ENCODE results near the gene CFAP99. TPM values are rescaled to one million over a fixed set of nuclear protein-coding genes. Genes with fewer than 3 reads are reported as not detected.
"Not testable (repeated sequence)": the region's sequence is repeated elsewhere in the genome, so short reads cannot be mapped to it uniquely, and the experiment has no call there.

Gene CFAP99
- total and polyA plus RNA-seq, 9 of the 15 experiments (the other 6 are each of a cell fraction or from before 2014, with no cell fraction given), result 0.07 to 0.18 (median 0.09) TPM; not detected in 6

DNA sequence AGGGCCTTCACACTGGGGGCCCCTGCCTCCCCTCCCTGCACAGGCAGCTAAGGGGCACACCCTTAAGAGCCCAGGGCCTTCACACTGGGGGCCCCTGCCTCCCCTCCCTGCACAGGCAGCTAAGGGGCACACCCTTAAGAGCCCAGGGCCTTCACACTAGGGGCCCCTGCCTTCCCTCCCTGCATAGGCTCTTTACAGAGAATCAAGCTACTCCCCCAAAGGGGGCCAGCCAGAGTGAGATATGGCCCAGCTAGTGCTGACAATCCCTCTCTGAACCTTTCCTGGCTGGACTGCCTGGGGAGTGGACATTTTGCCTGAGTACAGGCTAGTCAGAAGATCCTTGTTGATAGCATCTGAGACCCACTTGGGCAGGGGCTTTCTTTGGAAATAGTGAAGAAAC, 46.8 kb downstream of the CFAP99 start:
- ATAC-seq, result not testable (repeated sequence)

DNA sequence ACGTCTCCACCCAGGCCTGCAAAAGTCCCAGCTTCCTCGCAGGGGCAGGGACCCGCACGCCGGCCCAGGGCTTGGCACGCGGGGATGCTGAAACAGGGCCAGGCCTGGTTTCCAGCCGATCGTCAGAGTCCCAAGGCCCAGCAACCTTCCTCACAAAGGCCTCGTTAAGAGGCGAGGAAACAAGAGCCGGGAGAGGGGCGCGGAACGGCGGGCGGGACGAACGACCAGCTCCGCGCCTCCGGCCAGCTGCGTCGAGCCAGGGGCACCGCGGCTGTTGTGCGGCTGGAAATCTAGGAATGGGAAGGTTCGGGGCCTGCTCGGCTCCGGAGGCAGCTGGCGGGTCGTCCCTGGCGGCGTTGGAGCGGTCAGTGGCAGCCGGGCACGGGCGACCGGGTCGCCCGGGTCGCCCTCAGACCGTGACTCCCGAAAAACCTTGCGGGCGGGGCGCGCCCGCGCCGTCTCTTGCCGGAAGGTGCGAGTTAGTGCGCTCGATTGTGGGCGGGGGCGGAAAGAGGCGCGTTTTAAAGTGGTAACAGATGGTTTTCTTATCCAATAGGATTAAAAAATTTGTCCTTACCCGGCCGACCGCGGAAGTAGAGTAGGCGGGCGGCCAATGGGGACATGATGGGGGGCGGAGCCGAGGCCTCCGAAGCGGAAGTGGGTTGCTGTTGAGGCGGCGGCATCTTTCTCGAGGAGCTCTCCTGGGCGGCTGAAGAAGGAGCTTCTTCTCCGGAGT, 49.9 kb downstream of the CFAP99 start, which contains the start of gene RNF4:
Gene RNF4 (plus strand): TSS at position 651 of the 736 bp plus-strand sequence. CDS start 21,388 bp downstream, outside the sequence.
- Histone ChIP-seq H2AFZ (ENCODE audit: low read depth, low read length) (peak within 1 kb of the TSS; percentile 74), H3K4me3 (peak within 1 kb of the TSS; percentile 78), H3K9me1 (ENCODE audit: control insufficient read depth, insufficient read depth, low read length) (no peaks in the 10 kb centered on the region), H3K27me3 (ENCODE audit: control insufficient read depth in 2 of 2, insufficient read depth in 2 of 2, low read length in 2 of 2) (no peaks in the 10 kb centered on the region), H3K4me1 (replicated peaks in 1 of 2; ENCODE audit: control insufficient read depth in 2 of 2, insufficient read depth in 2 of 2, low read length in 2 of 2) (peaks cover 21 to 44% of the 10 kb centered on the region in 2 experiments; a peak in 4 of 5 replicates), H3K4me2 (ENCODE audit: insufficient read depth, low read length) (peak within 1 kb of the TSS; percentile 93), H3K36me3 (ENCODE audit: control insufficient read depth, insufficient read depth, low read length) (peaks cover 39% of the 10 kb centered on the region), H4K20me1 (replicated peaks; ENCODE audit: control insufficient read depth, insufficient read depth, low read length) (peaks cover 14% of the 10 kb centered on the region), H3K9ac (ENCODE audit: insufficient read depth in 1 of 2, low read depth in 2 of 2, low read length in 2 of 2) (peak within 1 kb of the TSS; percentile 90 to 99), H3K79me2 (ENCODE audit: control insufficient read depth, insufficient read depth, low read length) (peaks cover 60% of the 10 kb centered on the region), H3K9me3 (replicated peaks; ENCODE audit: control insufficient read depth, insufficient read depth, low read depth, low read length) (no peaks in the 10 kb centered on the region), H3K27ac (ENCODE audit: extremely low read depth, low read depth, low read length) (peak within 1 kb of the TSS; percentile 81)
- under 1% methylated on average over 64 of the region's 74 CpGs for WGBS (ENCODE audit: insufficient coverage, low coverage, missing lambda C conversion rate)
- intact Hi-C loops (cut with micrococcal nuclease), result no loop called here
- peak; percentile 94 to 99 (median 96) for DNase-seq (ENCODE audit: extremely low read depth in 1 of 4, low spot score in 3 of 4)
- peak; percentile 81 for FAIRE-seq
- ATAC-seq, result peak; percentile 87
- ChIA-PET CTCF (ENCODE audit: low intra/inter-chr PET ratio) (interaction anchor here (1.1 kb wide), 1 partner anchor 249 kb away, joined by 3 read pairs; no protein-coding TSS in a partner anchor), POLR2A (interaction anchor here (0.6 to 3.1 kb wide), 19 partner anchors 9 to 1525 kb away, joined by 3 to 26 read pairs (median 4); partner anchors contain the start of gene FAM193A)
- in situ Hi-C loops (cut with MboI), result no loop called here
- BruUV-seq (replicated peaks), result TSS peak; percentile 52
- TF ChIP-seq SIN3A (IDR thresholded peaks at IDR 0.05; ENCODE audit: borderline replicate concordance in 2 of 2, control insufficient read depth in 1 of 2, low read depth in 2 of 2, low read length in 2 of 2) (peak in 1 of 2 experiments; percentile 50; a peak in 2 of 4 replicates), ARID1B (IDR thresholded peaks at IDR 0.05) (no peak), GTF2E2 (tag; IDR thresholded peaks at IDR 0.05) (peak; percentile 68; the same call in 1 of the 2 replicates), MEIS2 (IDR thresholded peaks at IDR 0.05; ENCODE audit: partially characterized antibody) (peak; percentile 15), NONO (IDR thresholded peaks at IDR 0.05; ENCODE audit: low read depth in 2 of 2, low read length in 1 of 2) (0 out of 4 replicates have a peak, but pooled peaks of 1 of the 2 experiments have one; percentile 43), ZNF717 (CRISPR knock-in tag; IDR thresholded peaks at IDR 0.05) (no peak), NFE2 (IDR thresholded peaks at IDR 0.05; ENCODE audit: low read depth) (no peak), ZNF274 (IDR thresholded peaks at IDR 0.05; ENCODE audit: borderline replicate concordance, low read depth, low read length) (no peak), PHF20 (IDR thresholded peaks at IDR 0.05; ENCODE audit: partially characterized antibody) (peak; percentile 11), RB1 (IDR thresholded peaks at IDR 0.05; ENCODE audit: low read depth) (peak; percentile 49; the same call in 1 of the 2 replicates), EP300 (IDR thresholded peaks at IDR 0.05; ENCODE audit: low read length) (no peak), MECOM (CRISPR knock-in tag; IDR thresholded peaks at IDR 0.05) (no peak), ZZZ3 (IDR thresholded peaks at IDR 0.05) (no peak), CXXC5 (CRISPR knock-in tag; IDR thresholded peaks at IDR 0.05) (peak; percentile 92), SOX6 (IDR thresholded peaks at IDR 0.05) (no peak), STAG1 (CRISPR knock-in tag; IDR thresholded peaks at IDR 0.05; ENCODE audit: borderline replicate concordance) (no peak)

More for the DNA sequence above, 46.8 kb downstream of the CFAP99 start:
- FAIRE-seq; intact Hi-C loops (cut with micrococcal nuclease); CTCF ChIA-PET (ENCODE audit: low intra/inter-chr PET ratio); H3K9me3 ChIP-seq (replicated peaks; ENCODE audit: control insufficient read depth, insufficient read depth, low read depth, low read length); H3K27me3 ChIP-seq (ENCODE audit: control insufficient read depth in 2 of 2, insufficient read depth in 2 of 2, low read length in 2 of 2); BruUV-seq (replicated peaks); H3K27ac ChIP-seq (ENCODE audit: extremely low read depth, low read depth, low read length); H3K4me3 ChIP-seq; H3K4me2 ChIP-seq (ENCODE audit: insufficient read depth, low read length); H2AFZ ChIP-seq (ENCODE audit: low read depth, low read length); H3K36me3 ChIP-seq (ENCODE audit: control insufficient read depth, insufficient read depth, low read length); H3K9me1 ChIP-seq (ENCODE audit: control insufficient read depth, insufficient read depth, low read length); in situ Hi-C loops (cut with MboI): not testable (repeated sequence)
- Histone ChIP-seq H3K9ac (ENCODE audit: insufficient read depth in 1 of 2, low read depth in 2 of 2, low read length in 2 of 2) (peak overlapping the region in 1 of 2 experiments; percentile 73; a peak in 1 of 4 replicates), H3K4me1 (replicated peaks in 1 of 2; ENCODE audit: control insufficient read depth in 2 of 2, insufficient read depth in 2 of 2, low read length in 2 of 2) (peaks cover 20 to 63% of the 10 kb centered on the region in 2 experiments; a peak in 4 of 5 replicates), H4K20me1 (replicated peaks; ENCODE audit: control insufficient read depth, insufficient read depth, low read length) (peaks cover 10% of the 10 kb centered on the region), H3K79me2 (ENCODE audit: control insufficient read depth, insufficient read depth, low read length) (peaks cover 30% of the 10 kb centered on the region)
- POLR2A ChIA-PET, result interaction anchor here (0.8 to 1.2 kb wide), 4 partner anchors 10 to 379 kb away, joined by 3 read pairs; no protein-coding TSS in a partner anchor
- DNase-seq (ENCODE audit: extremely low read depth in 1 of 4, low spot score in 3 of 4), result peak in 1 of 4 experiments; percentile 50
- peak; percentile 33; the same call in 1 of the 2 replicates for TF ChIP-seq ZBTB7A (IDR thresholded peaks at IDR 0.05; ENCODE audit: borderline replicate concordance, control insufficient read depth, low read depth, low read length)

All from K562 (cell line).